ENCODE measurements around the gene COPG1. TPM values are rescaled to one million over a fixed set of nuclear protein-coding genes. Genes with fewer than 3 reads are reported as not detected.
A peak's percentile ranks its signal among the peaks of the same experiment; 100 is the strongest.

The COPG1 gene
- total and polyA plus RNA-seq, 9 of the 15 experiments (the other 6 are each of a cell fraction or from before 2014, with no cell fraction given), result 40.3 to 105 (median 62.4) TPM

GRCh38 chr3:129230311-129231019, 18.9 kb upstream of the COPG1 start (continued):
- TF ChIP-seq PHF8 (IDR thresholded peaks at IDR 0.05; ENCODE audit: borderline replicate concordance, low read length) (no peak), NFRKB (IDR thresholded peaks at IDR 0.05; ENCODE audit: low read depth) (0 out of 2 replicates have a peak, but pooled peaks have one; percentile 39), MAZ (CRISPR knock-in tag; conservative IDR thresholded peaks at IDR 0.05 in 1 of 2, IDR thresholded peaks at IDR 0.05 in 1 of 2) (no peak), DEAF1 (CRISPR knock-in tag; IDR thresholded peaks at IDR 0.05) (no peak), TEAD2 (tag; IDR thresholded peaks at IDR 0.05) (no peak), CCAR2 (IDR thresholded peaks at IDR 0.05; ENCODE audit: low read depth, low read length) (no peak), CREM (IDR thresholded peaks at IDR 0.05; ENCODE audit: low read depth) (0 out of 2 replicates have a peak, but pooled peaks have one; percentile 13), ZZZ3 (IDR thresholded peaks at IDR 0.05) (no peak), ZFP1 (CRISPR knock-in tag; IDR thresholded peaks at IDR 0.05) (no peak), BHLHE40 (IDR thresholded peaks at IDR 0.05; ENCODE audit: low read length) (no peak), NCOA2 (IDR thresholded peaks at IDR 0.05; ENCODE audit: partially characterized antibody in 2 of 2) (no peak), KLF6 (CRISPR knock-in tag; IDR thresholded peaks at IDR 0.05; ENCODE audit: borderline replicate concordance) (no peak), ZNF395 (CRISPR knock-in tag; IDR thresholded peaks at IDR 0.05) (peak; percentile 74; the same call in 1 of the 2 replicates), ZBTB43 (CRISPR knock-in tag; IDR thresholded peaks at IDR 0.05) (no peak), MTA2 (IDR thresholded peaks at IDR 0.05; ENCODE audit: low read depth) (no peak), RAD21 (CRISPR knock-in tag; conservative IDR thresholded peaks at IDR 0.05 in 1 of 2, IDR thresholded peaks at IDR 0.05 in 1 of 2) (no peak), SRSF9 (IDR thresholded peaks at IDR 0.05; ENCODE audit: borderline replicate concordance, low read depth, low read length) (no peak), CREB5 (CRISPR knock-in tag; IDR thresholded peaks at IDR 0.05) (no peak), FOXJ3 (CRISPR knock-in tag; IDR thresholded peaks at IDR 0.05) (no peak), THRB (CRISPR knock-in tag; conservative IDR thresholded peaks at IDR 0.05) (no peak), SMARCA5 (IDR thresholded peaks at IDR 0.05) (no peak)

Measured in K562 (cell line).